Peyer's patch (tissue), 4 donors: Measurements from ENCODE around the gene KRT39.

Experiments
- CTCF ChIP-seq, 6 experiments: fragments of 450-650 bp in 4 of 6; fragments of 200-600 bp in 2 of 6; sonication (generic) in 1 of 6; IDR thresholded peaks; one replicate each; pipeline ENCODE4 v1.5.1; 2017 to 2019; ENCODE audit warnings: antibody characterized with exemption in 6 of 6, mild to moderate bottlenecking in 3 of 6, moderate library complexity in 1 of 6
- POLR2A ChIP-seq, 2 donors: fragments of 450-650 bp; IDR thresholded peaks; one replicate each; pipeline ENCODE4 v1.5.1; 2017; ENCODE audit warnings: antibody characterized with exemption in 2 of 2, mild to moderate bottlenecking in 2 of 2, moderate library complexity in 2 of 2

- TF ChIP-seq CTCF (IDR thresholded peaks at IDR 0.05) (no peak), POLR2A (IDR thresholded peaks at IDR 0.05) (no peak)
Measured at GRCh38 chr17:41013606-41014005, 46.9 kb upstream of the KRT39 start.
